ENCODE results near the gene DNAJC15.
A peak's percentile ranks its signal among the peaks of the same experiment; 100 is the strongest.
"Not testable (repeated sequence)": the region's sequence is repeated elsewhere in the genome, so short reads cannot be mapped to it uniquely, and the experiment has no call there.

Gene DNAJC15

GRCh38 chr13:43023289-43023963 lies at the start of gene DNAJC15:
Gene DNAJC15, plus strand, starts transcription at chr13:43023586. Its CDS starts 41 bp downstream, at chr13:43023627.
- DNase-seq: no peak

DNA sequence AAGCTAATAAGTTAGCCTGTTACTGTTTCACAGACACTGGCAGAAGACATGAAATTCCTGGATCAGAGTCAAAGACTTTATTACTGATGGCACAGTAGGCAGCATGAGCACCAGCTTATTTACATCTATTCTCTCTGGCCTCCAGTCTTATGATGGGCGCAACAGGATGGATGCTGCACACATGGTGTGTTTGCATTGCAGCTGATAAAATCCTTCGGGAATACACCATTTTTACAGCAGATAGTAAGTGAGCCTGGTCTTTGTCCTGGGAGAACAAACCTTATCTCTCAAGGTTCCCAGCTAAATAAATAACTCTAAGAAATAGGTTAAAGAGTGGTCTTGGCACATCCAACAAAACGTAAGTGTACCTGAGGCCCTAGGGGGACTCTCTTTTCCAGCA lies 47.3 kb upstream of the DNAJC15 start:
- DNase-seq: no peak

DNA sequence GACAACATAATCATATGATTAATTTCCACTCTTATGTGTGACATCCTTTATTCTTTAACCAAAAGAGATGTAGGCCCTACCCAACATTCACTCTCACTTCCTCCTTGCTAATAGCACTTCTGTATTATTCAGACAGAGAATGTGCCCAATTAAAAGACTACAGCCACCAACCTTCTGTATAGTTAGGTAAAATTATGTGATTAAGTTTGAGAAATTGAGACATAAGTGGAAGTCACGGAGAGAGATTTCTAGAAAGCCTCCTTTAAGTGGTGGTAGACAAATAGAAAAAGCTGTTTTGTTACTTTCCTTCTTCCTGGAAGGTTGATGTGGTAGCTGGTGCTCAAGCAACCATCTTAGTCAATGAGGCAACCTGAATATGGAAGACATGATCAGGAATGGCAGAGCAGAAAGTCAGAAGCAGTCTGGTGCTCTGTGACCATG lies 46.1 kb upstream of the DNAJC15 start:
- DNase-seq: no peak

DNA sequence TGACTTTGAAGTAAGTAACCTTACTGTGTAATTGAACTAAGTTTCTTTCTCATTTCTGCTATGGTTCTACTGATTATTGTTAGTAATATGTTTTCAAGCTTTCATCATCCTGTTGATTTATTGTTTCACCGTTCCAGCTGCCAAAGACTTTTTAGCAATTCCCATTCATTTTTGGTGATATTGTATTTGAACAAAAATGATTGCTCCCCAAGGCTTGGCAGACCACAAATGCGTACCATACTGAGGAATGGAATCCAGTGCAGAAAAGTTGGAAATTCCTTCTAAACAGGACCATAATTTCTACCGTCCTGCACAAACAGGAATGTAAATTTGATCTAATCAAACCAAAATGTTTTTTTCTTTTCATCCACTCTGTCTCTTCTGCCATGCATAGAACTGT lies 42.1 kb upstream of the DNAJC15 start:
- no peak for DNase-seq

GRCh38 chr13:42981853-42982252 lies 41.5 kb upstream of the DNAJC15 start:
- DNase-seq: no peak

DNA sequence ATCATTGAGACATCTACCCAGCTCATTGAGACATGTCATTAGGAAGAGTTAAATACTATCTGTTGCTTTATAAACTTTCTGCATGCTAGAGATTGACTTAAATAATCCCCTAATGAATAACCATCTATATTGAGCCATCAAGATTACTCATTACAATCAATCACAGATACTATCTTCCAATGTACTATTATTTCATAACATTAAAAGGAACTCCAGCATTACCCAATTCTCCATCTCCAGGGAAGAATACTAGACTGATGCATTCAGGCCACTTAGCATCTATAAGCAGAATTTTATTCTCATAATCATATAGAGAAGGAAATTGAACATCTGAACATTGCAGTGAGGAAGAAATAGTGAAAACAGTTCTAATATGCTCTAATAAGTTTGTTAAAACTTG lies 39.4 kb upstream of the DNAJC15 start:
- no peak for DNase-seq

GRCh38 chr13:42984691-42985090 lies 38.7 kb upstream of the DNAJC15 start:
- DNase-seq: no peak

- no peak for DNase-seq
These were observed 37.8 kb upstream of the DNAJC15 start for GRCh38 chr13:42985312-42986175.

DNA sequence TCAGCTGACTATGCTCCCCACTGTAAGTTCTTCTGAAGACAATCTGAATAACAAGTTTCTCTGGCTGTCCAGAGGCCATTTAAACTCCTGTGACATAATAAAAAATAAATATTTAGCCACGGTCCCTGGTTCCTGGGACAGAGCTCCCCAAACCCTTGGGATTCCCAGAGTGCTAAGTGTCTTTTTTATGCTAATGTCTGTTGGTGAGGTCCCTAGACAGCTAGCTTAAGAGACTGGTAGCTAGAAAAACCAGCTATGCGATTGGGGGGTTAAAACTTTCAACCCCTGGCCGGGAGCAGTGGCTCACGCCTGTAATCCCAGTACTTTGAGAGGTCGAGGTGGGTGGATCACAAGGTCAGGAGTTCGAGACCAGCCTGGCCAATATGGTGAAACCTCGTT lies 37.2 kb upstream of the DNAJC15 start:
- no peak for DNase-seq

DNA sequence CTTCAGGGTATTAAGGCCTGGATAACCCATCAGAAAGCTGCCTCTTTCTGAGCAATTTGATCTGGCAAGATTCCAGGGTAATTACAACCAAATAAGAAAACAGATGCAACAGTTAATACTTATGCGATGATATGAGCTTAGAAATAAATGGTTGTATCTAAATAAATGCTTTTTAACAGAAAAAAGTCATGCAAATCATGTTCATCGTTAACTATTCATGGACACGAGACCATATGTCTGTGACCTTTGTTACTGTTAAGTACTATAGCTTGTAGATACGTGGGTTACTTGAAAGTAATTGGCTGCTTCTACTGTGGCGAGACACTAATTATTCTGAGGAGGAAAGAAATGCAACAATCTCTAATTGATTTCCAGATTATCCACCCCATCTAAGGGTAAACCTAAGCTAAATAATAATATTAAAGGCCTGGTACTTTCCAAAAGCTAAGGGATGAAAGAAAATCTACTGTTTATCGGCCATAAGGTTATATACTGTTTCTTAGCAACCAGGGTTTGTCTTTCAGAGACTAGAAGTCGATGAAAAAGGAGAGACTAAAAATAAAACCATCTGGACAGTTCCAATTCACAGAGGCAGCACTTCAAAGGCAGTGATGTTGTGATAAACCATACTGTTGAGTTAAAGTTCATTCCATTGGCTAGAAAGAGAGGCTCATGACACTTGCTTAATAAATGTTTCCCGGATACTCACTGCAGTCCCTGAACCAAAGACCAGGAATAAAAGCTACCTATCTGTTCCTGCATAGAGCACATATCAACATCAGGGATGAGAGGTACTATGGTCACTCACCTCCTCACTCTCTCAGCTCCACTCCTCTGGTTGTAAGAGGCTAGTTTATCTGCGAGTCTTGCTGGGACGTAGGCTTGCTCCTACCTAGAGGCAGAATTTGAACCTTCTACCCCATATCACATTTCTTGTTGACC lies 32.8 kb upstream of the DNAJC15 start:
- DNase-seq: no peak

DNA sequence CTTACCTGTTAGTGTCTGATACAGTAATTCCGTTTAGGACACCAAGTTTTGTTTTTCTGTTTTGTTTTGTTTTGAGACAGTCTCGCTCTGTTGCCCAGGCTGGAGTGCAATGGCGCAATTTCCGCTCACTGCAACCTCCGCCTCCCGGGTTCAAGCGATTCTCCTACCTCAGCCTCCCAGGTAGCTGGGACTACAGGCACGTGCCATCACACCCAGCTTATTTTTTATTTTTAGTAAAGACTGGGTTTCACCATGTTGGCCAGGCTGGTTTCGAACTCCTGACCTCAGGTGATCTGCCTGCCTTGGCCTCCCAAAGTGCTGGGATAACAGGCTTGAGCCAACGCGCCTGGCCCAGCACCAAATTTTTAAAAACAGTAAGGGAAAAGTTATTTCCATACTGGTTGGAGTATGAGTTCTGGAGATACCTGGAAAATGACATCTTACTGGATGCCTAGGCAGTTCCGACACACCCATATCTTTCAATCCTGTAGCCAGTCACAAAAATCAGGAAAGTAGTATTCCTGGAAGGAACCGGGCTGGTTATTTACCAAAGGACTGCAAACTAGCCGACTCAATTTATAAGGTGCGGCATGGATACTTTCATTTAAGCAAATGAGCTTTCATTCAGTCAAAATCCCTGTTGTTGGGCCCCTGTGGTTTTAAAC lies 32.0 kb upstream of the DNAJC15 start:
- DNase-seq: not testable (repeated sequence)

GRCh38 chr13:42991898-42992763 lies 31.3 kb upstream of the DNAJC15 start, which contains the start of gene EPSTI1:
Gene EPSTI1, minus strand, starts transcription at chr13:42992241. Its CDS starts 76 bp downstream, at chr13:42992165.
- peak; percentile 48 for DNase-seq

DNA sequence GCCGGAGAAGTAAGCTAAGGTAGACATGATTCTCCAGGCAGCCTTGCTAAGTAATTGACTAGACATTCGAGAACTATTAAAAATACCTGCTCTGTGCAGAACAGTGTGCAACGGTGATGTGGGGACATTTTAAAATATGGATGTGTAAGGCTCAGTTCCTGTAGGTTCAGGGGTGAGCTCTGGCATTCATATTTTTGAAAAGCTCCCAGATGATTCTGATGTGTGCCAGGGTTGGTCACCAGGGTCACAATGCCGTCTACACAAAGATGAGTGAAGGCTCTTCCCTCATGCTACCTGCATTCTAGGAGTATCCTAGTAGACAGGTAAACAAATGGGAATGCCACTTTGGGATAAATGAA lies 30.6 kb upstream of the DNAJC15 start:
- DNase-seq: no peak

- no peak for DNase-seq
These were observed 28.5 kb upstream of the DNAJC15 start for GRCh38 chr13:42994878-42995277.

DNA sequence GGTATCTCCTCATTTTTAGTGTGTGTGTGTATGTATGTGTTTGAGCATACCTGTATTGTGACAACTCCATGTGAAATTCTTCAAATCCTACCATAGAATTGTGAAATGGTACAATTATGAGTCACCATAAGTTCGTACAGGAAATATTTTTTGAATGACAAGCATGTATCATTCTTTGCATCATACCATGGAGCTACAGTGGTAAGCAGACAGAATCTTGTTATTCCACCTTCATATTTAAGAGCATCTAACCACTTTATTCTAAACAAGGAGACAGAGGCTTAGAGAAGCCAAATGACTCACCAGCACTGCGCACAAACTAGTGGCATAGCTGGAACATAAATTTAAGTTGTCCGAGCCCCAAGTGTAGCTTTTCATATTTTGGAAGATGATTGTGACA lies 26.8 kb upstream of the DNAJC15 start:
- DNase-seq: no peak

DNA sequence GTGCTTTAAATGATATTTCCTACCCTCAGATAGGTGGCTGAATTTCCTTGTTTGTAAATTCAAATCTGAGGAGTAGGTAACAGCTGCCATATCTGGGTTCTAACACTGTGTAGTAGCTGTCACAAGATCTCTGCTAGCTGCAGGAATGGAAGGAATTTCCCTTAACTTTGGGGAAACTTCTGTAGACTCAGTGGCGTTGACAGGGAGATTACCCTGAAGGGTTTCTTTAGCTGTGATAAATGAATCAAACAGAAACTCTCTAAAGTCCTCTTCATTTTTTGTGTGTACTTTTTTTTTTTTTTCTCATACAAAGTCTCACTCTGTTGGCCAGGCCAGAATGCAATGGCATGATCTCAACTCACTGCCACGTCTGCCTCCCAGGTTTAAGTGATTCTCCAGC lies 26.0 kb upstream of the DNAJC15 start:
- no peak for DNase-seq

DNA sequence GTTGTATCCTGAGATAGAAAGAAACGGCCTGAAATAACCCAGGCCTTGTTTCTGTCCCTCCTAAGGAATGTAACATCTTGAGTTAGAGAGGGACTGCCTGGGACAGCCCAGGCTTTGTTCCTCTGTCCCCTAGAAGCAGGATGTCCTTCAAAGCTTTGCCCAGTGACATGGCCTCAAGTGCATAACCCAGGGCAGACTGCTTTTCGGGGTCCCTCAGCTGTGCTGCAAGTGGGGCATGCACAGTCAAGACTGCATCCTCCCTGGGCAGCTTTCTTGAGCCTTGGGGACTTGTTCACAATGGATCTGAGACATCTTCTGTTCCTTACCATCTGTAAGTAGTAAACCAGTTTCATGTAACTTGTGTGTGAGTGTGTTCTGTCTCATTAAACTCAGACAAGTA lies 23.9 kb upstream of the DNAJC15 start:
- DNase-seq: no peak

DNA sequence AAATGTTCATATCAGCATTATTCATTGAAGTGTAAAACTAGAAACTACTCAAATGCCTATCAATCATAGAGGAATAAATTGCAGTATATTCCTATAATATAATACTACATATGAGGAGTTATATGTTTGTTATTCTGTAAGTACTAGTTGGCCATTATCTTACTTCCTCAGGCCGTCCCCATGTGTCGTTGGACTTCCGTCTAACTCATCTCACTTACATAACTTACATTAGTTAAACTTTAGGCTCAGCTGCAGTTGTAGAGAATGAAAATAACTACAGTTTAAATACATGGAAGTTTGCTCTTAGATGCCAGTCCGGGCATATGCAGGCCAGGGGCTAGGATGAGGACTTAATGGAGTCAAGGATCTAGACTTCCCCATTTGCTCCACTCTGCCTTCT lies 22.7 kb upstream of the DNAJC15 start:
- no peak for DNase-seq

GRCh38 chr13:43002021-43002420 lies 21.4 kb upstream of the DNAJC15 start:
- no peak for DNase-seq

DNA sequence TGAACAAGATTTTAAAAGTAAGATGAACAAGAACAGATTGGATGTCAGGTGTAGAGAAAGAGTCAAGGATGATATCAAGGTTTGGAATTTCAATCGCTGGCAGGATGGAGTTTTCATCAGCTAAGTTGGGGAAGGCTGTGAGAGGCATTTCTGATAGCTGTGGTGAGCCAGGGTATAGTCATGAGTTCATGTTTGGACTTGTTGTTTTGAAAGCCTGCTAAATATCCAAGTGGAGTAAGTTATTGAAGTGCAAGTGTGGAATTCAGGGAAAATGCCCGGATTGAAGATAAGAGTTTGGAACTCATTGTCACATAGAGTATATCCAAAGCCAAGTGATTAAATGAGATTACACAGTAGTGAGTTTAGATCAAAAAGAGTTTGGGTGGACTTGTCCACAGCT lies 20.4 kb upstream of the DNAJC15 start:
- no peak for DNase-seq

- no peak for DNase-seq
These were observed 19.7 kb upstream of the DNAJC15 start for GRCh38 chr13:43003729-43004128.

All from NK-92 treated with Interleukin-12 subunit alpha and Interleukin-12 subunit beta, amount 100 ng/mL, for 24 hours (cell line).